HG02571 (cell line): ENCODE measurements around the gene TAMALIN.
A peak's percentile ranks its signal among the peaks of the same experiment; 100 is the strongest.

Source experiments
- ATAC-seq: cut with Tn5 transposase; IDR thresholded peaks from one replicate; pipeline ENCODE4 v1.9.1; 2021; ENCODE audit warnings: mild to moderate bottlenecking, moderate library complexity; ENCODE audit not compliant: unreplicated experiment

The TAMALIN gene

GRCh38 chr12:51980809-51981127 is 26.0 kb upstream of the TAMALIN start:
- ATAC-seq = no peak

- ATAC-seq = no peak
Observed at GRCh38 chr12:51984657-51985056, 22.1 kb upstream of the TAMALIN start.

GRCh38 chr12:51985154-51985835 is 21.5 kb upstream of the TAMALIN start:
- no peak for ATAC-seq

DNA sequence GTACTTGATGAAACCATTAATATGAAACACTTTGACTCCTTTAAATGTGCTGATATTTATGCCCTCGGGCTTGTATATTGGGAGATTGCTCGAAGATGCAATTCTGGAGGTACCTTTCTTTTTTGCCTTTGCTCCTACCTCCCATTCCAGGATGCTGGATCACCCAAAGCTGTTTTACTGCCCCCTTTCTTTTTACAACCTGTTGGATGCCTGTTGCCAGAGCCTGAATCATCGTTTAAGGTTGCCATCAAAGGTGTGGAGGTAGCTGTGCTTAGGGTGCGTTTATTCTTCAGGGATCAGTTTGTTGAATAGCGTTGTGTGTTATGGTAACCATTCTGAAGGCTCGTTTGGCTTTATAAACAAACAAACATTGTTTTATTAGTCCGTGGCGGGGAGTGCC is 19.9 kb upstream of the TAMALIN start:
- ATAC-seq = no peak

- no peak for ATAC-seq
Observed at GRCh38 chr12:51992246-51992645, 14.5 kb upstream of the TAMALIN start.

DNA sequence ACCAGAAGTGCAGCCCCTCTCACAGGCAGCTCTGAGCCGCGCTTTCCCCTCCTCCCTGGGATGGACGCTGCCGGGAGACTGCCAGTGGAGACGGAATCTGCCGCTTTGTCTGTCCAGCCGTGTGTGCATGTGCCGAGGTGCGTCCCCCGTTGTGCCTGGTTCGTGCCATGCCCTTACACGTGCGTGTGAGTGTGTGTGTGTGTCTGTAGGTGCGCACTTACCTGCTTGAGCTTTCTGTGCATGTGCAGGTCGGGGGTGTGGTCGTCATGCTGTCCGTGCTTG is 12.3 kb upstream of the TAMALIN start:
- ATAC-seq = no peak

DNA sequence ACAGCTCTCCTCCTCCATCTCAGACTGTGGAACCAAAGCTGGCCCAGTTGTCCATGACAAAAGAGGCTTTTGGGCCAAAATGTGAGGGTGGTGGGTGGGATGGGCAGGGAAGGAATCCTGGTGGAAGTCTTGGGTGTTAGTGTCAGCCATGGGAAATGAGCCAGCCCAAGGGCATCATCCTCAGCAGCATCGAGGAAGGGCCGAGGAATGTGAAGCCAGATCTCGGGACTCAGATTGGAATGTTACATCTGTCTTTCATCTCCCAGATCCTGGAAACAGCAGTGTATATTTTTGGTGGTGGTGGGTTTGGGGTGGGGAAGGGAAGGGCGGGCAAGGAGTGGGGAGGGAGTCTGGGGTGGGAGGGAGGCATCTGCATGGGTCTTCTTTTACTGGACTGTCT is 11.8 kb upstream of the TAMALIN start:
- no peak for ATAC-seq

DNA sequence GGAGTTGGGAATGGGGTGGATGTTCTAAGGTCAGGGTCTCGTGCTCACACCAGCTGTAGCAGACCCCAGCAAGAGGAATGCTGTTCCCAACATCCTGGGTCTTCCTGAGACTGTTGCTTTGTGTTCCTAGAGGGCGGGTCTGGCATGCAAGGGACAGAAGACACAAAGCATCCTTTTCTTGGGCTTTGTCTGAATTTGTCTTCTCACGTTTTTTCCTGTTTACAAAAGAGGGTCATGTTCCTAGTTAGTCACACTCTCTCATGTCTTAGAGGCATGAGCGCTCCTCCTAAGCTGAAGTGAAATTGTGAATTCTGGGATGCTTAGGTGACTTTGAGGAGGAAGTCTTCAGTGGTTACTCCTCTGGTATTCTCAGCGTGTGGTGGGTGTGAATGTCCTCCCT is 9.6 kb upstream of the TAMALIN start:
- no peak for ATAC-seq

DNA sequence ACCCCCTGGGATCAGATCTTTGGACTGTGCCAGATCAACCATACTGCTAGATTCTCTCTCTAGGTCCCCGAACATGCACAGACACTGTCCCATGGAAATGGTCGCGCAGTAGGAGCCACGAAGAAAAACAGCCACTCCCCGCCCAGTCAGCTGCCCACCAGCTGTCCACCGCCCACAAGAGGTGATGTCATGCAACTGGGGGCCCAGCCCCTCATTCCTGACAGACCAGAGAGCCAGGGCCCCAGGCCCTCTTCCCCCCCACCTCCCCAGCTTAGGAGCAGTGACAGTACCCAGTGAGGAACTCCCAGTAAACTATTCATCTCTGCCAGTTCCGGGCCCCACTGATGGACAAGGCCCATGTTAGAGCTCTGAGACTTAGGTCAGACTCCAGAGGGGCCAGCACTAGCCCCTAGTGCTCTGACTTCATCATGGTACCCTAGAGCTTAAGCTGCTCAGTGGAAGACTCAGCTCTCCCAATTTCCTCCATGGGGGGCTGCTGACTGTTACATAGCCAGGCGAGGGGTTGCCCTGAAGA is 3.7 kb upstream of the TAMALIN start:
- ATAC-seq = no peak

DNA sequence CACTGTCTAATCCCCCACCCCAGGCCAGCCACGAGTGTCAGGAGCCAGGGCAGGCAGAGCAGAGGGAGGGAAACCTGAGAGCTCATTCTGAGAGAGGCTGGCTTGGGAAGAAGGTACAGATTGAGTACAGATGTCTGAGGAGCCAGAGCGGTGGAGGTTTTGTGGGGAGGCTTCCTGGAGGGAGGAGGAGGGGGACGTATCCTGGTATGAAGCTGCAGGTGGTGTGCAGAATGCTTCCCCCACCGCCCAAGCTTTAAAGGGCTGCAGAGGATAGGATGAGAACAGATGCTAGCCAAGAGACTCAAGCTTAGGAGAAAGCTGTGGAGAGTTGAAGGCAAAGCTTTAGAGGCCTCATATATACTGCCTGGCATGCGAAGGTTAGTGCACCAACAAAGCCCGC is 3.2 kb upstream of the TAMALIN start:
- ATAC-seq = no peak

DNA sequence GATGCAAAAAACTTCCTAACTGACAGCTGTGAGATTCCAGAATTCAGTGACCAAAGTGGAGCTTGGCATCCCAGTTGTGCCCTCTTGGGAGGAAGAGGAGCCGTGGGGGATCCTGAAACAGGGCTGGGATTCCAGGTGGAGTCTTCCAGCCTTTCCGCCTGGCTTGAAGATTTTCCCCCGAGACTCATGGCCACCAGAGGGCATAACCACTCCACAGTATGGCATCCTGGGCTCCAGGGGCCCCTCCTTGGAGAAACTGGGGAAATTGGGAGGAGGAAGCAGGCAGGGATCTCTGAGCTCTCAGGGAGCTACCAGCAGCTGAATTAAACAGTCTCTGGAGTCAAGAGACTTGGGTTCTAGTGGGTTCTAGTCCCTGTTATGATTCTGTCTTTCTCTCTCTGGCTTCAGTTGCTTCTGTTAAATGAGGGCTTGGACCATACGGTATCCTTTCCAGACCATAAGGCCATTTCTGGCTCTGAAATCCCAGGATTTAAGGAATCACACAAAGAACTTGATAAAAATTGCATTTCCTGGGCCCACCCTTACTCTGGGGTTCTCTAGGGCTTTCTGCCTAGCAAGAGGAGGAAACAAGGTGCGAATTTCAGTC is 2.6 kb upstream of the TAMALIN start:
- ATAC-seq = no peak

GRCh38 chr12:52005218-52005902 is 1.4 kb upstream of the TAMALIN start:
- no peak for ATAC-seq

- ATAC-seq = peak; percentile 54
Observed at GRCh38 chr12:52005903-52006703, 643 bp upstream of the TAMALIN start.

DNA sequence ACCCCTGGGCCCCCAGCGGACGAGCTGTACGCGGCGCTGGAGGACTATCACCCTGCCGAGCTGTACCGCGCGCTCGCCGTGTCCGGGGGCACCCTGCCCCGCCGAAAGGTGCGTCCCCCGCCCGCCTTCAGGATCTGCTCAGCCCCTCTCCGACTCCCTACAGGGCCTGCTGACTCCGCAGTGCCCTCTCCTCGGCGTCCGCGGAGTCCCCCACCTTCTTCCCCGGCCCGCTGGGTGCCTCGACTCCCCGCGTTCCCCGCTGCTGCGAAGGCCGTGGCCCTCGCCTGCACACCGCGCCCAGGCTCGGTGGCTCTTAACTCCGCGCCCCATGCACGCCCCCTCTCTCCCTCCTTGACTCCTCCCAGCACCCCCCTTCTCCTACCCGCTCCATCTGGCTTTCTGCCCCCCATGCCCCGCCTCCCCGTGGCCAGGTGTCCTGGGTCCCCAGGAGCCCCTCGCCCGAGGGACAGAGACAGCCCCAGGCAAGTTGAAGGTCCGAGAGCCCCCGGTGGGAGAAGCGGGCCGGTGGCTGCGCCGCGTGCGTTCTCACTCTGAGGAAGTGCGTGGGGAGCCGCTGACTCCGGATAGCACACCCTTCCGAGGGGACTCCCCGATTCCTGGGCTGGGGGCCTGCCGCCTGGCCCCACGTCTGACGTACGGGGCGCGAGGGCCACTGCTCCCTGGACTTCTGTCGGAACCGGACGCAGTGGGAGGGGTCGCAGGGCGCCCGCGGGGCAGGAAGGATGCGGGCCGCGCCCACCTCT is 594 bp downstream of the TAMALIN start:
- no peak for ATAC-seq

GRCh38 chr12:52007982-52008510 is 1.3 kb downstream of the TAMALIN start:
- no peak for ATAC-seq

DNA sequence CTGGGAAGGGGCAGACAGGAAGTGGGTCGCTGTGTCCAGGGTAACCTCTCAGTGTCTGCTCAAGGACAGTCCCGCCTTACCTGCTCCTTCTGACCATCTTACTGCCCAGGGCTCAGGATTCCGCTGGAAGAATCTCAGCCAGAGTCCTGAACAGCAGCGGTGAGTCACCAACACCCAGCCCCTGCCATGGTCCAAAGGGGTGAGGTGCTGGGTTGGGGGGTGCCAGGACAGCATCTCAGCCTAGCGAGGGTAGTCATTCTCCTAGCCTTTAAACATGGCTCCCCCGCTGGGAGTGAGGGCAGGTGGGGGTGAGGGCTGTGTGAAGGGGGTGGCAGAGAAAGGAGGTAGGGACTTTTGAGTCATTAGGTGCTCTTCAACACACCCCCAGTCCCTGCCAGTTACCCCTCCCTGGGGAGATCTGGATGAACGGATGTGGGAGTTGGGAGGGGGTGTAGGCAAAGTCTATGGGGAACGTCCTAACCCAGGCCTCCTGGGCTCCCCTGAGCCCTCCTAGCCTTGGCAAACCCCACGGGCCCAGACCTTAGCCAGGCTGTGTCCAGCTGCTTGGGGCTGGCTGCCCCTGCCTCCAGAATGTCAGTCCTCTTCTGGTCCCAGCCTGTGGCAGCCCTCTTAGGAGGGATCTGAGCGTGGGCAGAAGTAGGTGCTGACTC is 2.5 kb downstream of the TAMALIN start:
- no peak for ATAC-seq

GRCh38 chr12:52010152-52010622 is 3.4 kb downstream of the TAMALIN start:
- ATAC-seq = no peak

GRCh38 chr12:52010692-52011601 is 4.2 kb downstream of the TAMALIN start:
- ATAC-seq = no peak
